B cell (primary cell): ENCODE data around the gene CCNE1.

ENCODE experiments used
- CTCF ChIP-seq: fragments of 200-600 bp; IDR thresholded peaks from one replicate; pipeline ENCODE4 v1.8.0; 2022; ENCODE audit warnings: antibody characterized with exemption, mild to moderate bottlenecking
- EZH2 ChIP-seq: IDR thresholded peaks from 2 replicates; pipeline ENCODE4 v1.6.1; 2012; ENCODE audit warnings: borderline replicate concordance, low read depth, mild to moderate bottlenecking, moderate library complexity, low read length; ENCODE audit not compliant: insufficient read depth, poor library complexity, severe bottlenecking

GRCh38 chr19:29871143-29871542, 59.4 kb downstream of the CCNE1 start:
- TF ChIP-seq CTCF (no peak), EZH2 (no peak)
